Measurements from ENCODE around the gene FCHSD2.
A peak's percentile ranks its signal among the peaks of the same experiment; 100 is the strongest.

Gene FCHSD2

GRCh38 chr11:72951888-72952287 lies 190.2 kb downstream of the FCHSD2 start:
- H3K4me3 ChIP-seq (ENCODE audit: low read depth, low read length), result no peak overlapping the region
- no peak for DNase-seq (ENCODE audit: low read depth)
- TF ChIP-seq, protein P1, sequence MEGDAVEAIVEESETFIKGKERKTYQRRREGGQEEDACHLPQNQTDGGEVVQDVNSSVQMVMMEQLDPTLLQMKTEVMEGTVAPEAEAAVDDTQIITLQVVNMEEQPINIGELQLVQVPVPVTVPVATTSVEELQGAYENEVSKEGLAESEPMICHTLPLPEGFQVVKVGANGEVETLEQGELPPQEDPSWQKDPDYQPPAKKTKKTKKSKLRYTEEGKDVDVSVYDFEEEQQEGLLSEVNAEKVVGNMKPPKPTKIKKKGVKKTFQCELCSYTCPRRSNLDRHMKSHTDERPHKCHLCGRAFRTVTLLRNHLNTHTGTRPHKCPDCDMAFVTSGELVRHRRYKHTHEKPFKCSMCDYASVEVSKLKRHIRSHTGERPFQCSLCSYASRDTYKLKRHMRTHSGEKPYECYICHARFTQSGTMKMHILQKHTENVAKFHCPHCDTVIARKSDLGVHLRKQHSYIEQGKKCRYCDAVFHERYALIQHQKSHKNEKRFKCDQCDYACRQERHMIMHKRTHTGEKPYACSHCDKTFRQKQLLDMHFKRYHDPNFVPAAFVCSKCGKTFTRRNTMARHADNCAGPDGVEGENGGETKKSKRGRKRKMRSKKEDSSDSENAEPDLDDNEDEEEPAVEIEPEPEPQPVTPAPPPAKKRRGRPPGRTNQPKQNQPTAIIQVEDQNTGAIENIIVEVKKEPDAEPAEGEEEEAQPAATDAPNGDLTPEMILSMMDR (IDR thresholded peaks at IDR 0.05; ENCODE audit: control insufficient read depth, extremely low read depth, insufficient read depth), result no peak

DNA sequence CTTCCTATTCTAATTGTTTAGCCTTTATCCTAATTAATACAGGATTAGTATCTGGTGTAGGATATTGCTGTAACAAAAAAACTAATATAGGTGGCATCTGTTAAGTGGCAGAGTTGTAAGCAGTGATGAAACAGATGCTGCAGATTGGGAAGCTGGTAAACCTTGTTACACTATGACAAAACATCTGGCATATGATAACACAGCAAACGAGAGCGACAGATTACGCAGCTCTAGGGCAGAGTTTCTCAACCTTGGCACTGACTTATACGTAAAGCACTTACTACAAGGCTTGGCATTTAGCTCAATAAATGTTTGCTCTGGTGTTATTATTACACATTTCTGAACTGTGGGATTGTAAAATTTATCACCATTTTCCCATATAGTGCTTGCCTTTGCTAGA lies 190.9 kb downstream of the FCHSD2 start:
- peak; percentile 18 for DNase-seq (ENCODE audit: low read depth)
- no peak overlapping the region for H3K4me3 ChIP-seq (ENCODE audit: low read depth, low read length)
- TF ChIP-seq, protein P1 (IDR thresholded peaks at IDR 0.05; ENCODE audit: control insufficient read depth, extremely low read depth, insufficient read depth), result no peak

- no peak overlapping the region for H3K4me3 ChIP-seq (ENCODE audit: low read depth, low read length)
- TF ChIP-seq, protein P1 (IDR thresholded peaks at IDR 0.05; ENCODE audit: control insufficient read depth, extremely low read depth, insufficient read depth), result no peak
Observed at GRCh38 chr11:72950685-72951084, 191.4 kb downstream of the FCHSD2 start.

GRCh38 chr11:72947229-72947628 lies 194.9 kb downstream of the FCHSD2 start:
- no peak overlapping the region for H3K4me3 ChIP-seq (ENCODE audit: low read depth, low read length)
- DNase-seq (ENCODE audit: low read depth), result no peak
- TF ChIP-seq, protein P1 (IDR thresholded peaks at IDR 0.05; ENCODE audit: control insufficient read depth, extremely low read depth, insufficient read depth), result no peak

More at GRCh38 chr11:72950685-72951084, 191.4 kb downstream of the FCHSD2 start:
- no peak for DNase-seq (ENCODE audit: low read depth)

- no peak overlapping the region for H3K4me3 ChIP-seq (ENCODE audit: low read depth, low read length)
- TF ChIP-seq, protein P1 (IDR thresholded peaks at IDR 0.05; ENCODE audit: control insufficient read depth, extremely low read depth, insufficient read depth), result no peak
- DNase-seq (ENCODE audit: low read depth), result peak; percentile 68
Observed at GRCh38 chr11:72943664-72944063, 198.5 kb downstream of the FCHSD2 start.

- DNase-seq (ENCODE audit: low read depth), result no peak
- no peak overlapping the region for H3K4me3 ChIP-seq (ENCODE audit: low read depth, low read length)
- TF ChIP-seq, protein P1 (IDR thresholded peaks at IDR 0.05; ENCODE audit: control insufficient read depth, extremely low read depth, insufficient read depth), result no peak
Observed at GRCh38 chr11:72940417-72940816, 201.7 kb downstream of the FCHSD2 start.

DNA sequence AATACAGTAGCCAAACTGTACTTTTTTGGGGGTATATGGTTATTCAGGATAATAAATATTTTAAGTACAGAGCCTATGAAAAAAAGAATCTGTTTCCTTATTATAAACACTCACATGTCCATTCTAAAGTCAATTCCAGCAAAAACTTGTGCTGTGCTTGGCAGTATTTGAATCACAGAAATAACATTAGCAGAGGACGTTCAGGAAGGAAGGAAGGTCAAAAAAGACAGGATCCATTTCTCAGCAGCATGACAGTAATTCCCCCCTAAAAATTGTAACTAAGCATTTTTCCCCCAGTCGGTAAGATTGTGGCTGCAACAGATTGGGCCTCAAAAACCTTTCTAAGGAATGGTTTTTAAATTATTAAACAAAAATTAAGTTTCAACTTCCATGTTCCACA lies 203.1 kb downstream of the FCHSD2 start:
- no peak overlapping the region for H3K4me3 ChIP-seq (ENCODE audit: low read depth, low read length)
- DNase-seq (ENCODE audit: low read depth), result no peak
- TF ChIP-seq, protein P1 (IDR thresholded peaks at IDR 0.05; ENCODE audit: control insufficient read depth, extremely low read depth, insufficient read depth), result no peak

All from LNCaP clone FGC (cell line).